K562 (cell line): Measurements from ENCODE around the gene STXBP6.
A peak's percentile ranks its signal among the peaks of the same experiment; 100 is the strongest.

ENCODE experiments used
- BACH1 ChIP-seq: fragments of 200-800 bp; sonication (Bioruptor generic); IDR thresholded peaks from 2 replicates; pipeline ENCODE4 v1.6.1; 2016; ENCODE audit warnings: missing genetic modification characterization, missing compliant biosample characterization
- CTBP1 ChIP-seq: fragments of 450-650 bp; IDR thresholded peaks from 2 replicates; pipeline ENCODE4 v1.6.1; 2016; ENCODE audit warnings: borderline replicate concordance
- DACH1 ChIP-seq: fragments of 450-650 bp; IDR thresholded peaks from 2 replicates; pipeline ENCODE4 v1.6.1; 2018; ENCODE audit not compliant: partially characterized antibody
- EHMT2 ChIP-seq: fragments of 450-650 bp; IDR thresholded peaks from 2 replicates; pipeline ENCODE4 v1.6.1; 2018; ENCODE audit warnings: antibody characterized with exemption
- EZH2 ChIP-seq: IDR thresholded peaks from 2 replicates; pipeline ENCODE4 v1.6.1; 2012; ENCODE audit warnings: low read depth, mild to moderate bottlenecking, inconsistent platforms, low read length, borderline replicate concordance
- HMGN3 ChIP-seq: IDR thresholded peaks from 2 replicates; pipeline ENCODE4 v1.6.1; 2011; ENCODE audit warnings: borderline replicate concordance, low read depth, mild to moderate bottlenecking, mixed read lengths, low read length; ENCODE audit not compliant: insufficient read length; ENCODE audit errors: extremely low read depth
- POLR2A ChIP-seq: fragments of 450-650 bp; conservative IDR thresholded peaks from 2 replicates; pipeline ENCODE4 v1.6.1; 2016
- ZNF589 ChIP-seq: fragments of 200-800 bp; sonication (Bioruptor generic); IDR thresholded peaks from 2 replicates; pipeline ENCODE4 v1.6.1; 2016; ENCODE audit warnings: low read depth, missing genetic modification characterization, missing compliant biosample characterization
- TF ChIP-seq, protein P1 (sequence below), 2 experiments: fragments of 450-650 bp in 1 of 2; sonication (generic) in 1 of 2; formaldehyde crosslinking in 1 of 2; IDR thresholded peaks; 2 replicates each; pipeline versions ENCODE4 v1.7.1 to v1.9.0; 2016 to 2022; ENCODE audit warnings: inconsistent platforms in 1 of 2, mild to moderate bottlenecking in 1 of 2, missing genetic modification reagents in 1 of 2
- TF ChIP-seq, protein P2 (sequence below), 3 experiments: IDR thresholded peaks in 2 of 3; conservative IDR thresholded peaks in 1 of 3; 2 replicates each; pipeline ENCODE4 v1.5.1; 2011 to 2012; ENCODE audit warnings: low read length in 3 of 3, mild to moderate bottlenecking in 3 of 3, control low read depth in 2 of 3, improper control_type of control experiment in 1 of 3, inconsistent platforms in 1 of 3, low read depth in 1 of 3, mixed read lengths in 1 of 3, moderate library complexity in 1 of 3; ENCODE audit not compliant: insufficient read depth in 2 of 3
- TF ChIP-seq, protein P3 (sequence below): sonication (generic); formaldehyde crosslinking; IDR thresholded peaks from 2 replicates; pipeline ENCODE4 v1.8.1; 2023; ENCODE audit warnings: mild to moderate bottlenecking, missing genetic modification reagents, moderate library complexity

DNA sequence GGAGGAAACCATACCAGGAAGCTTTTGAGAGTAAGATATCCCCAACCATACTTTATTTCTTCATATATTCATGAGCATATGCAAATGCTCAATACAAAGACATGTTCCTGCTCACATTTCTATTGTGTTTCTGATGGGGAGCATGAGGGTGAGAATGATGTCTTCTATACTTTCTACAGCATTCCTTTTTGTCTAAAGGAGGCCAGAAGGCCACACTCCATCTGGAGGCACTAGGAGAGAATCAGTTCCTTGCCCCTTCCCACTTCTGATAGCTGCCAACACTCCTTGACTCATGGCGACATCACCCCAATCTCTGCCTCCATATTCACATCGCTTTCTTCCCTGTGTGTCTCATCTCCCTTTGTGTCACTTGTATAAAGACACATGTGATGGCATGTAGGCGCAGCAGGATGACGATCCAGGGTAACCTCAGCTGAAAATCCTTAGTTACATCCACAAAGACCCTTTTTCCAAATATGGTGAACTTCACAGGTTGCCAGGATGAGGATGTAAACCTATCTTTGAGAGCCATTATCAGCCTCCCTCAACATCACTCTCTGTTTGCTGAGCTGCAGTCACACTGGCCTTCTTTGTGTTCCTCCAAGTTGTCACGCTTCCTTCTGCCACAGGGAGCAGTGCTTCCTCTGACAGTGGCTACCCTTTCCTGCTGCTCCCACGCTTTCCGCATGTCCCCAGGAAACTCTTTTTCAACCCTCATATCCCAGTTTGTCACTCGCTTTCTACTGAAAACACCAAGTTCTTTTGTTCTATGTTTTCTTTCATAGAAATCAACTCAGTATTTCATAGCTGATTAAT lies 96.9 kb downstream of the STXBP6 start:
- TF ChIP-seq EZH2 (no peak), HMGN3 (no peak), DACH1 (no peak), POLR2A (no peak), BACH1 (tag) (no peak), EHMT2 (no peak), ZNF589 (CRISPR knock-in tag) (no peak), CTBP1 (no peak)
- TF ChIP-seq, protein P1, sequence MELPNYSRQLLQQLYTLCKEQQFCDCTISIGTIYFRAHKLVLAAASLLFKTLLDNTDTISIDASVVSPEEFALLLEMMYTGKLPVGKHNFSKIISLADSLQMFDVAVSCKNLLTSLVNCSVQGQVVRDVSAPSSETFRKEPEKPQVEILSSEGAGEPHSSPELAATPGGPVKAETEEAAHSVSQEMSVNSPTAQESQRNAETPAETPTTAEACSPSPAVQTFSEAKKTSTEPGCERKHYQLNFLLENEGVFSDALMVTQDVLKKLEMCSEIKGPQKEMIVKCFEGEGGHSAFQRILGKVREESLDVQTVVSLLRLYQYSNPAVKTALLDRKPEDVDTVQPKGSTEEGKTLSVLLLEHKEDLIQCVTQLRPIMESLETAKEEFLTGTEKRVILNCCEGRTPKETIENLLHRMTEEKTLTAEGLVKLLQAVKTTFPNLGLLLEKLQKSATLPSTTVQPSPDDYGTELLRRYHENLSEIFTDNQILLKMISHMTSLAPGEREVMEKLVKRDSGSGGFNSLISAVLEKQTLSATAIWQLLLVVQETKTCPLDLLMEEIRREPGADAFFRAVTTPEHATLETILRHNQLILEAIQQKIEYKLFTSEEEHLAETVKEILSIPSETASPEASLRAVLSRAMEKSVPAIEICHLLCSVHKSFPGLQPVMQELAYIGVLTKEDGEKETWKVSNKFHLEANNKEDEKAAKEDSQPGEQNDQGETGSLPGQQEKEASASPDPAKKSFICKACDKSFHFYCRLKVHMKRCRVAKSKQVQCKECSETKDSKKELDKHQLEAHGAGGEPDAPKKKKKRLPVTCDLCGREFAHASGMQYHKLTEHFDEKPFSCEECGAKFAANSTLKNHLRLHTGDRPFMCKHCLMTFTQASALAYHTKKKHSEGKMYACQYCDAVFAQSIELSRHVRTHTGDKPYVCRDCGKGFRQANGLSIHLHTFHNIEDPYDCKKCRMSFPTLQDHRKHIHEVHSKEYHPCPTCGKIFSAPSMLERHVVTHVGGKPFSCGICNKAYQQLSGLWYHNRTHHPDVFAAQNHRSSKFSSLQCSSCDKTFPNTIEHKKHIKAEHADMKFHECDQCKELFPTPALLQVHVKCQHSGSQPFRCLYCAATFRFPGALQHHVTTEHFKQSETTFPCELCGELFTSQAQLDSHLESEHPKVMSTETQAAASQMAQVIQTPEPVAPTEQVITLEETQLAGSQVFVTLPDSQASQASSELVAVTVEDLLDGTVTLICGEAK (IDR thresholded peaks at IDR 0.05): no peak
- TF ChIP-seq, protein P1 (CRISPR knock-in tag; IDR thresholded peaks at IDR 0.05): no peak
- TF ChIP-seq, protein P2, sequence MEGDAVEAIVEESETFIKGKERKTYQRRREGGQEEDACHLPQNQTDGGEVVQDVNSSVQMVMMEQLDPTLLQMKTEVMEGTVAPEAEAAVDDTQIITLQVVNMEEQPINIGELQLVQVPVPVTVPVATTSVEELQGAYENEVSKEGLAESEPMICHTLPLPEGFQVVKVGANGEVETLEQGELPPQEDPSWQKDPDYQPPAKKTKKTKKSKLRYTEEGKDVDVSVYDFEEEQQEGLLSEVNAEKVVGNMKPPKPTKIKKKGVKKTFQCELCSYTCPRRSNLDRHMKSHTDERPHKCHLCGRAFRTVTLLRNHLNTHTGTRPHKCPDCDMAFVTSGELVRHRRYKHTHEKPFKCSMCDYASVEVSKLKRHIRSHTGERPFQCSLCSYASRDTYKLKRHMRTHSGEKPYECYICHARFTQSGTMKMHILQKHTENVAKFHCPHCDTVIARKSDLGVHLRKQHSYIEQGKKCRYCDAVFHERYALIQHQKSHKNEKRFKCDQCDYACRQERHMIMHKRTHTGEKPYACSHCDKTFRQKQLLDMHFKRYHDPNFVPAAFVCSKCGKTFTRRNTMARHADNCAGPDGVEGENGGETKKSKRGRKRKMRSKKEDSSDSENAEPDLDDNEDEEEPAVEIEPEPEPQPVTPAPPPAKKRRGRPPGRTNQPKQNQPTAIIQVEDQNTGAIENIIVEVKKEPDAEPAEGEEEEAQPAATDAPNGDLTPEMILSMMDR (IDR thresholded peaks at IDR 0.05 in 2 of 3, conservative IDR thresholded peaks at IDR 0.05 in 1 of 3; ENCODE audit: insufficient read depth in 2 of 3, low read depth in 1 of 3, low read length in 3 of 3): peak; percentile 33 to 46 (median 38)
- TF ChIP-seq, protein P3, sequence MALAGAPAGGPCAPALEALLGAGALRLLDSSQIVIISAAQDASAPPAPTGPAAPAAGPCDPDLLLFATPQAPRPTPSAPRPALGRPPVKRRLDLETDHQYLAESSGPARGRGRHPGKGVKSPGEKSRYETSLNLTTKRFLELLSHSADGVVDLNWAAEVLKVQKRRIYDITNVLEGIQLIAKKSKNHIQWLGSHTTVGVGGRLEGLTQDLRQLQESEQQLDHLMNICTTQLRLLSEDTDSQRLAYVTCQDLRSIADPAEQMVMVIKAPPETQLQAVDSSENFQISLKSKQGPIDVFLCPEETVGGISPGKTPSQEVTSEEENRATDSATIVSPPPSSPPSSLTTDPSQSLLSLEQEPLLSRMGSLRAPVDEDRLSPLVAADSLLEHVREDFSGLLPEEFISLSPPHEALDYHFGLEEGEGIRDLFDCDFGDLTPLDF (CRISPR knock-in tag): no peak
